ENCODE results near the gene PLCG1.
"Not testable (repeated sequence)": the region's sequence is repeated elsewhere in the genome, so short reads cannot be mapped to it uniquely, and the experiment has no call there.

The PLCG1 gene

DNA sequence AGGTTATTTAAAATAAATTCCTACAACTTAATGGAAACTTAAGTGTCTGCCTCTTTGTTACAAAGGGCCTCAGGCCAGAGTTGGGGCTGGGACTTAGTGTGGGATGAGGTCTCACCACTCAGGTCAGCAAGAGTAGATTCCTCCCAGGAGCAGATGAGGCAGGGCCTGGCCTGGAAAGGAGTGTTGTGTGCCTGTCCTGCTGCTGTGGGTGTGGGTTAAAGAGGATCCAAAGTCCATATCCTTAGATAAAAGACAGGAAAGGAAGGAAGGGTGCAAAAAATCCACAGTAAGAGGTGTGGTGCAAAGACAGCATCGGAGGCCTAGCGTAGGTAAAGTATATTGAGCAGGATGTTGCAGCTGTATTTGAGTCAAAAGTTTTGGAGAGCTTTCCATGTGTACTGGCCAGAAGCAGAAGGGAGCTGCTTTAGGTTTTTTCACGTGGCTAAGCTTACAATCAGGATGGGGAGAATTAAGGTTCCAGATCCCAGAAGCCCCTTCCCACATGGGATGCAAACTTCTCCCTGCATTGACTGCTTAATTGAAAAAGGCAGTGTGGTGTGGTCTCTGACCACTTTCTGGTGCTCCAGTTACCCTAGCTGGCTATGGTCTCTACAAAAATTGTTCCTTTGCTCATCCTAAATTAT lies 12.8 kb upstream of the PLCG1 start:
- no peak for DNase-seq (ENCODE audit: low read depth in 4 of 4, low spot score in 1 of 4)

DNA sequence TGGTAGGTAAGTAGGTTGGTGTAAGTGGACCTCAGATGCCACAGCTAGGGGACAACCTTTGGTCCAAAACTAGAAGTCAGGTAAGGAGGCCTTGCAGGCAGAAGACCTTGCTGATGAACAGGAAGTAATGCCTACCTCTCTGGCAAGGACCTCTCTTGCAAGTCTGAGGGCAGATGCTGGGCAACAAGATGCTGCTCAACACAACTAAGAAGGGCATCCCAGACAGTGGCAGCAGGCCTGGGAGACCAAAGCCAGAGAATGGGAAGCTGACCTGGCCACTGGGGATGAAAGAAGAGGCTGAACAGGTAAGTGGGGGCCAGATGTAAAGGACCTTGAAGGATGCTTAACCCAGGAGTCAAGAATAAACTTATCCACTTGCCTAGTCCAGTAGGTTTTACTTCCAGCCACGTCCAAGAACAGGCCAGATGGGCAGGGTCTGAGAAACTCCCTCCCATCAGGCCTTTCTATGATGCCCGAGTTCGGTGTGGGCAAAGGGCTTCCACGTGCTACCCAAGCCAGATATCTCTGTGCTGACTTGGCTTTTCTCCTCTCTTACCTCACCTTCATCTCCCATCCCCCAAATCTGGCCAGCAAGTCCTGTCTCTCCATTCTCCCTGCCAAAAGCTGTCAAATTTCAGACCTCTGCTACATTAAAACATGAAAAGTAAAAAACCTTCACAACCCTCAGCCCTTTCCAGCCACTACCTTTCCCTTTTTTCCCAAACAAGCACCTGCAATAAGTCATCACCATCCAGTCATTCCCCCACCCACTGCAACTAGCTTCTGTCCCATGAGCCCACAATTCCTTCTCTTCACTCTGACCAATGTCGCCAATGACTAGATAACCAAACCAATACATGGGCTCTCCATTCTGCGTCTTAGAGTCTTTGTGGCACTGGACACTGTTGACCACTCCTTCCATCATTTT lies 11.5 kb upstream of the PLCG1 start:
- no peak for DNase-seq (ENCODE audit: low read depth in 4 of 4, low spot score in 1 of 4)

DNA sequence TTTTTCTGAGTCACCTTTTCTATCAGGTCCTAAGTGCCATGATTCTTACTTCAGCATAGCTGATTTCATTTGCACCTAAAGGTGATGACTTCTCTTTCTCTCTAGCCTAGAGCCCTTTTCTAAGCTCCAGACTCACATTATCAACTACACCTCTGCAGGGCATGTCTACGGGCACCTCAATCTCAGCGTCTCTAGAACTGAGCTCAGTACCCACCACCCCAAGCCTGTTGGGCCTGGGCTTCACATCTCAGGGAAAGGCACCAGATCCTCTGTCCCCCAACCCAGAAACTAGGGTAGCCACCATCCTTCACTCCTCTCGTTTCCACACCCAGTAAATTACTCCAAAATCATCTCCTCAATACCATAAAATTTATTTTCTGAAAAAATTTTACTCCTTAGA lies 10.6 kb upstream of the PLCG1 start:
- DNase-seq (ENCODE audit: low read depth in 4 of 4, low spot score in 1 of 4): no peak

DNA sequence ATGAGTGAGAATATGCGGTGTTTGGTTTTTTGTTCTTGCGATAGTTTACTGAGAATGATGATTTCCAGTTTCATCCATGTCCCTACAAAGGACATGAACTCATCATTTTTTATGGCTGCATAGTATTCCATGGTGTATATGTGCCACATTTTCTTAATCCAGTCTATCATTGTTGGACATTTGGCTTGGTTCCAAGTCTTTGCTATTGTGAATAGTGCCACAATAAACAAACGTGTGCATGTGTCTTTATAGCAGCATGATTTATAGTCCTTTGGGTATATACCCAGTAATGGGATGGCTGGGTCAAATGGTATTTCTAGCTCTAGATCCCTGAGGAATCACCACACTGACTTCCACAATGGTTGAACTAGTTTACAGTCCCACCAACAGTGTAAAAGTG lies 9.0 kb upstream of the PLCG1 start:
- DNase-seq (ENCODE audit: low read depth in 4 of 4, low spot score in 1 of 4): not testable (repeated sequence)

DNA sequence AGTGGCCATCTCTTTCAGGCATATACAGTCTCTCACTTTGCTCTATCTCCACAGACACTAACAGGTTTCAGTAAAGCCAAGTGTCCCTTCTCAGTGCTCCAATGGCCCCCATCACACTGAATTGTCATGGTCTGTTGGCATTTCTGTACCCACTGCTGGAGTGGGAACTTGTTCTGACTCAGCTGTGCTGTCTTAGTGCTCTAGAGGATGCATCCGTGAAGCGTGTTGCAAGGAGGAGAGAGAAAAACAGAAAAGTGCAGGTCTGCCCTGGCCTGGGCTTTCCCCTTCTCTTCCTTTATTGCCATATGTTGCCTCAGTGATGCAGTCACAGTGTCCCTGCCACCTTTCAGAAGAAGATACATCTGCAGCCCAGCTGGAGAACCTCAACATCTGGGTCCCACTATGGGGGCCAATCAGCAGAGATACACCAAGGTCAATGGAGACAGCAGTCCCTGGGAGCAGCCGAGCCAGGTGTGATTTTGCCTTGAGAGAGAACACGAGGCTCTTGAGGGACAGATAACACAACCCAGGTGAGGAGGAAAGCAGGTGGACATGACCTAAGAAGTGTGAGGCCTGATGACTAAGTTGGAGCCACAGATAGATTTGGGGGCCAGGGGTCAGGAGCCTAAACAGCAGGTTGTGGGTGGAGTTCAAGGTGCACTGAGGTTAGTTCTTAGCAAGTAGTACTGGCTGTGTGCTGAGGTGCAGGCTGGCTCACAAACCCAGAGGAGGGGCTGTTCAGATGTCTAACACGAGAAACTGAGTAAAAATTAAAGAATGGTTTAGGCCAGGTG lies 5.6 kb upstream of the PLCG1 start:
- DNase-seq (ENCODE audit: low read depth in 4 of 4, low spot score in 1 of 4): no peak

DNA sequence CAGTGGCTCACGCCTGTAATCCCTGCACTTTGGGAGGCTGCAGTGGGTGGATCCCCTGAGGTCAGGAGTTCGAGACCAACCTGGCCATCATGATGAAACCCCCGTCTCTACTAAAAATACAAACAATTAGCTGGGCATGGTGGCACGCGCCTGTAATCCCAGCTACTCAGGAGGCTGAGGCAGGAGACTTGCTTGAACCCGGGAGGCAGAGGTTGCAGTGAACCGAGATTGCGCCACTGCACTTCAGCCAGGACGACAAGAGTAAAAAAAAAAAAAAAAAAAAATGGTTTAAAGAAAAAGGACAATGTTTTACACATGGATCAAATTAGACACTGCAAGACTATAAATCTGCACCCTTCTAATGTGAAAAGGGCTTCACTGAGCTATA lies 5.0 kb upstream of the PLCG1 start:
- not testable (repeated sequence) for DNase-seq (ENCODE audit: low read depth in 4 of 4, low spot score in 1 of 4)

DNA sequence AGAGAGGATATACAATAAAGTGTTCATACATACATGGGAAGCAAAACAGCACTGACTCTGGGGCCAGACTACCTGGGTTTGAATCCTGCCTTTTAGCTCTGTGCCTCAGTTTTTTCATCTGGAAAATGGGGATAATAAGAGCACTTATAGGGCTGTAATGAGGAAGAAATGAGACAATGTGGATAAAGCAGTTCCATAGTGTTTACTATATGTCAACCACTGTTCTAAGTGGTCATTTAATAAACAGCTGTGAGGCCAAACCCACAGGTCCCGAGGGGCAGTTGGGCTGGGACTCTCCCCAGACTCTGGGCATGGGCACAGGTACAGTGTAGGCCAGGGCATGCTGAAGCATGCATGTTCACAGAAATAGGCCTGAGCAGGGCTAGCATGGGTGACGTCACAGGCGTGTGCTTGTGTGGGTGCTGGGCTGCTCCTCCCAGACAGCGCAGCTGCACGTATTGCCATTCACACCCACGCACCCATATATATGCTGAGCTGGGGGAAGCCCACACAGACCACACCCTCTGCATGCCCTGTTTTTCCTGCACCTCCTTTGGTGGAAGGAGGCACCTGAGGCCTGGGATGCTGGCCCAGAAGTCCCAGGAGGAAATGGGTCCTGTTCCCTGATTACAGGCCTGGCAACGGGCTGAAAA lies 3.5 kb upstream of the PLCG1 start:
- DNase-seq (ENCODE audit: low read depth in 4 of 4, low spot score in 1 of 4): peak in 1 of 4 experiments; percentile 52

DNA sequence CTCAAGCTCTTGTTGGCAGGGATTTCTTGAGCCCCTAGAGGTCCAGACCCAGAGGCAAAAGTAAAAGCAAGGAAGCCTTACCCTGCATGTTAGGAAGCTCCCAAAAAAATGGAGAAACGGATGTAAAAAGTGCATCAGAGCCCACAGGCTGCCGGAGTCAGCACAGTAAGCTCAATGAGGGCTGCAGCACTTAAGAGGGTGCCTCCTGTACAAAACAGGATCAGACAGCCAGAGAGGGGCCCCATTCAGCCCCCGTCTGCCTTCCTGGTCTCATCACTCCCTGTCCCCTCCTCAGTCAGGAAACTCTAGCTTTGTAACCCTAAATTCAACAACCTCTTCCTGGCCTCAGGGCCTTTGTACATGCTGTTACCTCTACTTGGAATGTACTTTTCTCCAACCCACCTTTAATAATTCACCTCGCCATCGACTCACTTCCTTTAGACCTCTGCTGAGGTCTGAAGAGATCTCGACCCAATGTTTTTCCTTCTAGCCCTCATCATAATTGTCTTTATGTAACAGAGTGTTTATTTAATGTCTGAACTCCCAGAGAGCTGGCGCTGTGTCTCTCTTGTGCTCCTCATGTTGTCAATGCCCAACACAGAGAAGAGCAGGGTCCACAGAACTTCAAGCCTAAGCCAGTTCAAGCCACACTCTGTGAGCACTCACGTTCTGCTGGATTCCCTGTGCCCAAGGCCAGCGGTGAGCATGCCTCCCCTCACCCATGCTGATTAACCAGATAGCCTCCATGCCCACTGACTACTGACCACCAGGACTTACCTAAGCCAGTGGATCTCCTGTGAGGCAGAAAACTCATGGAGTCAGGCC lies 2.8 kb upstream of the PLCG1 start:
- no peak for DNase-seq (ENCODE audit: low read depth in 4 of 4, low spot score in 1 of 4)

DNA sequence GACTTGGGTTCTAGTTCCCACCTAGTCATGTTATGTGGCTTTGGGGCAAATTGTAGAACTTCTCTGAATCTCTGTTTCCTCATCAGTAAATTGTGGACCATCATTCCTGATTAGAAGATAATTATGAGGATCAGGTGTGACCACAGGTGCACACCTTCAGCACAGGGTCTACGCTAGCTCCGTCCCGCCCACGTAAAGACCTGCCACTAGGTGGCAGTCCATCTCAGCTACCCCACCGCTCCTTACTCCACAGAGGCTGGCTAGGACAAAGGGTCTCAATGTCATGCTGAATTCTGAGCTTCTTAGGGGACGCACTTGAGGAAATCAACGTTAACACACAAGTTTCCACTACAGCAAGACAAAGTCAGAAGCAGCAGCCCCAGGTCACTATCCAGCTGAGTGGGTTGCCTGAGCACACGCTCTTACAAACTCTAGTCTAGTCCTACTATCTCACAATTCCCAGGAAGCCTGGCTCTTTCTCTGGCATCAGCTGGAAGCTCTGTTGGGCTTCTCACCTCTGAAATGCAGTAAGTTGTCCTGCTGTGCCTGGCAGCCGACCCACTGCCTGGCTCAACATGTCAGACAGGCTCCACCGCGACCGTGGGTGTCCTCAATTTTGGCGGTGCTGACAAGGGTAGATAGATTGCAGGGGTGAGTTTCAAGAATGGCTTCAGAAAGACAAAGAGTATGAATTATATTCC lies 2.0 kb upstream of the PLCG1 start:
- peak in 1 of 4 experiments; percentile 50 for DNase-seq (ENCODE audit: low read depth in 4 of 4, low spot score in 1 of 4)

DNA sequence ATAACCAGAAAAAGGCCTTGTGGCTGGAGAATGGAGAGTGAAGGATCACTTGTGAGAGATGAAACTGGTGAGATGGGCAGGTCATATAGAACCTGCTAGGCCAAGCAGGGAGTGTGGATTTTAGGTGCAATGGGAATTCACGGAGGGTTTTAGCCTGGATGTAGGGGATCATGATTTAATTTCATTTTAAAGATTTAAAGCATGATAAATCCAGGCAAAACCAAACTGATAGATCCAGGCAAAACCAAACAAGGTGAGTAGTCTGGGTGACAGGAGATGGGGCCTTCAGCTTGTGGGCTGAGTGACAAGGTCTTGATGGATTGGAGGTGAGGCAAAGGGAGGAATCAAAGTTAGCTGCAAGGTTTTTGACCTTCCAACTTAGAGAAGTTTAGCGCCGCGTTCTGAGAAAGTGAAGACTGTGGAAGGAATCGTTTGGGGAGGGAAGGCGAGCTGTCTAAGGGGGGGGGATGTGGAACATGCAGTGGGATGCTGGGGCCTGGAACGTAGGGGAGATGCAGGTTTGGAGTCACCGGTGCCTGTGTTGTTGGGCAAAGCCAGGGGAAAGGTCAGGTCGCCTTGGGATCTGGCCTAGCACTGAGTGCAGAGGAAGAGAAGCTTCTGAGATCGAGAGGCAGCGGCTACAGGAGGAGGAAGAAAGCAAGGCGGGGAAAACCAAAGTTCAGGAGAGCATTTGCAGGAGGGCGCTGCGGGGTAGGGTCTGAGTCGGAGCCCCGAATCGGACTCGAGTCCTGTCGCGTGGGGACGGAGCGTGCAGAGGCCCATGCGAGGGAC lies 1.3 kb upstream of the PLCG1 start:
- no peak for DNase-seq (ENCODE audit: low read depth in 4 of 4, low spot score in 1 of 4)

DNA sequence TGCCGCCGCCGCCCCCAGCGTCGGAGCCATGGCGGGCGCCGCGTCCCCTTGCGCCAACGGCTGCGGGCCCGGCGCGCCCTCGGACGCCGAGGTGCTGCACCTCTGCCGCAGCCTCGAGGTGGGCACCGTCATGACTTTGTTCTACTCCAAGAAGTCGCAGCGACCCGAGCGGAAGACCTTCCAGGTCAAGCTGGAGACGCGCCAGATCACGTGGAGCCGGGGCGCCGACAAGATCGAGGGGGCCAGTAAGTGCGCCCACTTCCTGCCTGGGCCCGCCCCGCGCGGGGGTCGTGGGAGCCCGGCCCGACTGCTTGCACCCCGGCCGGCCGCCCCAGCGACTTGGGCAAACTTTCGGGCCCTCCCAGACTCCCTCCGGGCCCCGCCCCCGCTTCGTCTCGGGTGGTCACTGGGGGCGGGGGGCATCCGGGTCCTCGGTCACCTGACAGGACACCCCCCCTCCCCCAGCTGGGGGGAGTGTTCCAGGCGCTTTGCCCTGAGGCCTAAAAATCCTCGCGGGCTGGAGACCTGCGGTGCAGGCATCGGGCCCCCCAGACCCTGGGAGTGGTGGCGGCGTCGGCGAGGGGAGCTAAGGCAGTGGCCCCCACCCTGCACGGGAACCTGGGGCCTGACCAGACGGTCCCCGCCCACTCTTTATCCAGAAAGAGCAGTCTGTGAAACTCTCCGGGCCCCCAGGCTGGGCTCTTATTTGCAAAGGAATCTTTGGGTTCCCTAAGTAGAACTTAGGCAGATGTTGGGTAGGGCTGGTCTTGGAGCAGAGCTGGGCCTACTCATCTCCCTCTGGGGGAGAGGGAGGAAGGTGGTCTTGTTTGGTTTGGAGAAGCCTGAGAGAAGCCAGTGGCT lies 501 bp downstream of the PLCG1 start:
- peak in 1 of 4 experiments; percentile 39 for DNase-seq (ENCODE audit: low read depth in 4 of 4, low spot score in 1 of 4)

DNA sequence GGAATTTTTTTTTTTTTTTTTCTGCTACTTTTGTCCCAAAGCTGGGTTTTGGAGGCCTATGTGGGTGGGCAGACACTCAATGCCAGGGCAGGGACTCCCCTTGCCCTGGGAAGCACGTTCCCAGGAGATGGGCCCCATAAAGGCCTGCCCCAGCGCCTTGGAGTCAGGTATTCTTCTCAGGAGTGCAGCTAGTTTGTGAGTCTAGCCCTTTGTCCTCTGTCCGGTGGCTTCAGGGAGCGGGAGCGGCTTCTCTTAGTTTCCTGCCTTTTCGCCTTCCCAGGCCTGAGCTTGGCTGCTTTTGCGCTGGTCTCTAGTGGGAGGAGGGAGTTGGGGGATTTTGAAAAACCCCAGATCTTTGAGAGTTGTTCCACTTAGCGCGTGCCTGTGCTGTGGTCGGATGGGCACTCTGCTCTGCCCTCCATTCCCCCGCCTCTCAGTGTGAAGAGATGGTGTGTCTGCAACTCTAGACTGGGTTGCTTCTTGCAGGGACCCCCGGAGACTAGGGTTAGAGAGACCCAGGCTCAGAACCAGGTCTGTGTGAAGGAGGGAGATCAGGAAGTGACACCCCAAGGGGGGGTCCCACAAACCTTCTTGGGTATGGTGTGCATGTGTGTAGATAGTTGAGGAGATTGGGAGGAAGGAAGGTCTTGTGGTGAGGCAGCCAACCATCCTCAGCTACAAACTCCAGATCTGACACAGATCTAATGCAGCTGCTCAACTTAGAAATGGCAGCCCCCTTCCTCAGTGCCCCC lies 1.3 kb downstream of the PLCG1 start:
- no peak for DNase-seq (ENCODE audit: low read depth in 4 of 4, low spot score in 1 of 4)

DNA sequence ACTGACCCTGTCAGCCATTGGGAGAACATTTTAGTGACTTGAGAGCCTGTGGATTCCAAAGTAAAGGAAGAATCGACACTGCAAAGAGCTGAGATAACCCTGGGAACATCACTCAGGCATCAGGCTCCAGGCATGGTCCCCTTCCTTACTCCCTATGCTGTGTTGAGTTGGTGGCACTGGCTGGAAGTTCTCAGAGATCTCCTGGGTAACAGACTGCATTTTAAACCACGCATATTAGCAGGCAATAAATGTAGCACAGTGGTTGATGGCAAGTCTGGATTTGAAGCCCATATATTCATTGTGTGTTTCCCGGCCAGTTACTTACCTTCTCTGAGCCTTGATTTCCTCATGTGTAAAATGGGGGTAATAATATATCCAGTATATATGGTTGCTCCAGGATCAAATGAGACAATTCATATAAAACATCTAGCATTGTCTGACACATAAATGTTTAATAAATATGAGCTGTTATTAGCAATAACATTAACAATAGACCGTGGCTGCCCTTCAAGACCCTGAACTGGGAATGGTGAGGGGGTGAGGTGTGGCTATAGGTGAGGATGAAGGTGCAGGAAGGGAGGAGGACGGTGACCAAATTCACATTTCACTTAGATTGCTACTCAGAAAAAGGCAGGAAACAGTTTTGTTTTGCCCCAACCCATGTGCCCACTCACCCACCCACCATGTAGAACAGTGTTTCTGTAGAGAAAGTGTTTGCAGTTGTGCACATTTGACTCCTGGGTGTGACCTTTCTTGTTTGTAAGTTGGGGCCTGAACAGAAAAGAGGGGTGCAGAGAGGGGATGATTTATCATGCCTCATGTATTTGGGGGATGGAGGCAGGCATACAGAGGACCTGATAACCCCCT lies 2.1 kb downstream of the PLCG1 start:
- no peak for DNase-seq (ENCODE audit: low read depth in 4 of 4, low spot score in 1 of 4)

DNA sequence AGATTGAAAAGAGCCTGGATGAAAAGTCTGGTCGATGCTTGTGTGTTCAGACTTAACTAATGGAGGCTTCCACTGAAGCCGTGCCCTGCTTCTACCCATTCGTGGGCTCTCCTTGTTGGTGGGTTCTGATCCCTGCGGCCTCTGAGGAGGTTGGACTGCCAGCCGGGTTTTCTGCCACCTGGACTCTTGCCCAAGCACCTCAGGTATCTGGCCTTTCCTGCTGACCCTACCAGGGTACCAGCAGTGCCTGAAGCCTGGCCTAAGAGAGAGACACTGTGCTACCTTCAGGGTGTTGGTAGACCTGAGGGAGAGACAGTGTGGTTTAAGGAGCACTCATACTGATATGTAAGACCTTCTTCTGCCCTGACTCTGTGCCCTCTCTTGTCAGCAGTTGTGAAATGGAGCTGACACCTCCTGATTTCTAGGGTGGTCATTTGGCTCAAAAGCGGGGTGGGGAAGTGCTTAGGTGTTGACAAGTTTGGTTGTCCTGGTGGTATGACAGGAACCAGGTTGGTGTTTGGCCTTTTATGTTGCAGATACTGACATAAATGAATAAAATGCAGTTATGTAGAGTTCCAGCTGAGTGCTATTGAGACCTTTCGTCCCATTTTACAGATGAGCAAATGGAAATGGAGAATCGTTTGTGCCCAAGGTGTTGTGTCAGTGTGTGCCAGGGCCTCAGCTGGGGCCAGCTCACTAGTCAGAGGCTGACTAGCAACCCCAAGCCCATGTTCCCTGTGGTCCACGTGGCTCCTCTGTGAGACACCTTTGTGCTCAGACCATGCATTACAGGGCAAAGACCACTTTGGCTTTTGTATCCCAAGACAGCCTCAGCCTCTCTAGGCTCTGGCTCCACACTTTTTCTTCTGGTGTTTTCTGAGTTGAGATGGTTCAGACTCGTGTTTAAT lies 3.1 kb downstream of the PLCG1 start:
- DNase-seq (ENCODE audit: low read depth in 4 of 4, low spot score in 1 of 4): no peak

DNA sequence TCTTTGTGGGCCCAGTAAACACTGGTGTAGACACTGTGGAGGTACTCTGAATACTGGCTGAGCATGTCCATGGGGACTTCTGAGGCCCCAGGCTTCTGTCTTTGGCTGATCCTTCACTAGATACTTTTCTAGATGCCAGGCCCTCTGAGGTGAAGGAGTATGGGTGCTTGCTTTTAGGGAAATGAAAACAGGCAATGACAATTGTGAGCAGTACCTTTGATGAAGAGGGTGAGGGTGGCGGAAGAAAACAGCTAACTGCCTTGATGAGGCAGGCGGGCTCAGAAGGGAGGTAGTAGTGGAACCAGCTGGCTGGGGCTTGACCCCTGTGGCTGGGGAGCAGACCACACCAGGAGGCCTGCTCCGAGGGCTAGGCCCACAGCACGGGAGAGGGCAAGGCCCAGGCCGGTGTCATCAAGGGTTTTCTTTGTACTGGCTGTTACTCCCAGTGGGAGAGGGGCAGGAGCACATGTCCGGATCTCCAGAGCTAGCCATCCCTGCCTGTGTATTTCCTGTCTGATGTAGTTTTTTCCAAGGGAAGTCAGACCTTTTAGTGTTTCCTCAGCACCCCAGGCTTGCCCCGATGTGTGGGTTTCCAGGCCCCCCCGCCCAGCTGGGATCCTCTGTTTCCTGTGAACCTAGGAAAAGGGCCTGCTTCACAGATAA lies 3.9 kb downstream of the PLCG1 start:
- no peak for DNase-seq (ENCODE audit: low read depth in 4 of 4, low spot score in 1 of 4)

Data from stimulated activated CD4-positive, alpha-beta T cell treated with anti-CD3 and anti-CD28 coated beads, Interleukin-1b, Interleukin-23, amount 100 ng/mL, for 24 hours (primary cell).